HG02588 (cell line): ENCODE data around the gene NRG2.

Experiments used
- ATAC-seq: cut with Tn5 transposase; IDR thresholded peaks from one replicate; pipeline ENCODE4 v1.9.1; 2021; ENCODE audit warnings: mild to moderate bottlenecking, moderate library complexity; ENCODE audit not compliant: unreplicated experiment

Gene NRG2

DNA sequence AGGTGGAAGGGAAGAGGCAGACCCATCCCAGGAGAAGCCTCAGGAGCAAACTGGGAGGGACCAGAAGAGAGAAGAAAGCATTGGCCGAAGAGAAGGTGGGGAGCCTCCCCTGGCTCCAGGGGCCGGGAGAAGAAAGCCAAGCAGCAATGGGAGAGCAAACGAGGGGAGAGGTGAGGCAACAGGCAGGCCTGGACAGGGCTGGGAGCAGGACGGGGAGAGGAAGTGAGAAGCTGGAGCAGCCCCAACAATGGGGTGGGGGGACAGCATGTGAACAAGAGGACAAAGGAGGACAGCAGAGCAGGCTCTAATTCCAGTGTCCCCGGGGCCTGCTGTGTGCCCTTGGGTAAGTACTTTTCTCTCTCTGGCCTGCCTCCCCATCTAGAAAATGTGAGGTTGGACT is 132.2 kb downstream of the NRG2 start:
- ATAC-seq, result no peak

DNA sequence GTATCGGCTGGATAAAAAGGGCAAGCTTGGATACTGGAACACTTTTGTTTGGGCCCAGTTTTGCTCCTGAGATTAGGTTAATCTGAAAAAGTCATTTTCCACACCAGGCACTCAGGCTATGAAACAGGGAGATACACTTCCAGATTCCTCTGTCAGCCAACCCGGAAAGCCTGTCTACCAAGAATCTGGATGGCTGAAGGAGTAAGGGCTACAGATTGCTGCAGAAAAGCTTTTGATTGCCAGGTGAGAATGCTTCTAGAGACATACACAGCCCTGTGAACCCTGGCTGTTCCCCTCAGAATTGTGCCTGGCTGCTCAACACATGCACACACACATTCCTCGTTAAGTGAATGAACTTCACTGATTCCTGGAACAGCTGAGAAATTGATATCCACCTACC is 133.1 kb downstream of the NRG2 start:
- no peak for ATAC-seq

DNA sequence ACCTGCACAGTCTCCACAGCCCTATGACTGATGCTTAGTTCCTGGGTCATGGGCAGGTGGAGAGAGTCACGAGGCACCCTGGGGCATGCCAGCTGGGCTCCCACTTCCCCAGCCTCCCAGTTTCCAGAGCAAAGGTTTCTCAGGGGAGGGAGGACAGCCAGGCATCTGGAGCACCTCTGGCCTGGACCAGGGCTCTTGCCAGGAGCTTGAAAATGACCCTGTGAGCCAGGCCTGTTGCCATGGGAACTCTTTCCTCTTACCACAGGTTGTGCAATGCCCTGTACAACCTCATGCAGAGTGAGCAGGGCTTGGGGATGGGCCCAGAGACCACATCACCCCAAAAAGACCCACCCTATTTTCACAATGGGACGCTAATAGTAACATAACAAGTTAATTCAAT is 134.3 kb downstream of the NRG2 start:
- ATAC-seq, result no peak

DNA sequence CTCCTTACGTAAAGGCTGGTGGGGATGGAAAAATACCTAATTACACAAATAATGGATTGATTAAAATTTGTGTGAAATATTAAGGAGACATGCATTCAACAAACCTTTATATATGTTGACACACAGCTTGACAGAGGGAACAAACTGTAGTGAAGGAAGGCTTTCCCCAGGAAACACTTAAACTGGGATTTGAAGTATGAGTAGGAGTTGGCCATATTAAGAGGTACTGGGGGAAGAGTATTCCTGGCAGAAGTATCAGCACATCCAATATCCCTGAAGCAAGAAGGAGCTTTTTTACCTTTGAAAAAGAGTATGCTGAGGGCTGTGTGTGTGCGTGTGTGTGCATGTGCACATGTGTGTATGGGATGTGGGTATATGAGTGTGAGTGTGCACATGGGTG is 136.4 kb downstream of the NRG2 start:
- ATAC-seq, result no peak

DNA sequence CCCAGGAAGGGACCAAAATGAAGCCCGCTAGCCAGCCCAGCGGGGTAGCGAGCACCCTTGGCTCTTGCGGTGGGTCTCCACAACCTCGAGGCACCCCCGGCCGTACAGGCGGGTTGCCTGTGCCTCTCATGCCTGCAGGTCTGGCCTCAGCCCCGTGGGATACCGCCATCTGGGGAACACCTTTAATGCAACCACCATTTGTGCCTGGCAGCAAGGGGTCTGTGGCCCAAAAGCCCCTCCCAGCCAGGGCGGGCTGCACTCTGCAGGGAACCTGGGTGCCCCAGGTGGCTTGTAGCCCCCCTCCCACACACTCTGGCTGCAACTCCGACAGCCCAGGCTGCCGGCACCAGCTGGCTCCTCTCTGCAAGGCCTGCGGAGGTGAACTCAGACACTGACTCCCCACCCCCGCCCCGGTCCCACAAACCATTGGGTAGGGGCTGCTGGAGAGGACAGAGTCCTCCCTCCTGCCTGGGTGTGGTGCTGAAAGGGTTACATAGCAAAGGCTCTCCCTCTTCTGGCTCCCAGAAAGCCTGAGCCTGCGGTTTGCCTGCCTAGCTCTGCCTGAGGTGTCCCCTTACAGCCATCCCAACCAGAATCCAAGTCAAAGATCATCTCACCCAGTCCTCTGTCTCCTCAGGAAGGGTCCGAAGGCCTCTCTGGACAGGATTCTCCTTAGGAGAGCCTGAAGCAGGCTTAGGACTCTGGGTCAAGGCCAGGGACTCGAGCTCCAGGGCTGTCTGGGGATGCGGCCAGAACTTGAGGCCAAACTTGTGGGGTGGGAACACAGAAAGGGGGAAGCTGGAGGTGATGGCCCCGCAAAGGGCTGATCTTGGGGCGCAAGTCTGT is 138.1 kb downstream of the NRG2 start:
- ATAC-seq, result no peak

DNA sequence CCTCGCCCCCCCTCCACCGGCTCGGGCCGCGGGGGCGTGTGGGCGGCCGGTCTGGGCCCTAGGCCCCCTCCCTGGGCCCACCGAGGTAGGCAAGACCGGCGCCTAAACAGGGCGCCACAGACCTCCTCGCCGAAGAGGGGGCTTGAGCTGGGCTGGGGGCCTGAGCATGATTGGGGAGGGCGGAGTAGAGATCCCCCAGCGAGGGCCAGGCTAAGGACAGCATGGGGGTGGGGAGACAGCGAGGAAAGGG is 138.6 kb downstream of the NRG2 start:
- no peak for ATAC-seq

DNA sequence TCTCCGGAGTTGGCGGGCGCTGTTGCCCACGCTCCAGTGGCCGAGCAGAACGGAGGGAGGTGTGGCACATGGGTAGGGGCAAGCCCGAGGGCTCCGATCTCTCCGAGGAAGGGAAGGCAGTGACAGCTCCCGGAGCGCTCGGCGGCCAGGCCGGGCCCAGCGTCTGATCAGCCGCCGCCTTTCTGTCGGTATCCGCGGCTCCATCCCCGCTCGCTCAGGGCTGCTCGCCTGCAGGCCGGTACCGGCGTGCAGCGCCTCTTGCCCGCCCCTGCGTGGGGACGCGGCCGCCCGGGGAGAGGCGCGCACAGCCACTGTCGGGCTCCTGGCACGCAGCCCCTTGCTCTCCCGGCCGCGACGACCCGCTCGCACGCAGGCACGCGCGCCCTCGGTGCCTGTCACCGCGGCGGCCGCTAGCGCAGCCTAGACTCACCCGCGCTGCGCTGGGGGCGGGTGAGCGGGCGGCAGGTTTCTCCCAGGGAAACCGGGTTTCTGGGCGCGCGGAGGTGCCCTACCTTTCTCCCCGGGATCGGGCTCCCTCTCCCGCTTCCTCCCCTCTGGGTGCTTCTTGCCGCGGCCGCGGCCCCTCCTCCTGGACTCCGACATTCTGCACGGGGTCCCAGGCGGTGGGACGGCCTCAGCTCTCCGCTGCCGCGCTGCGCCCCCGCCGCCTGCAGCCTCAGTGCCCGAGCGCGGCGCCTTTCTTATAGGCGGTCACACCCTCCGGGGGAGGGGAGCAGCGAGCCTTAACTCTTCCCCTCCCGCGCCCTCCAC is 139.1 kb downstream of the NRG2 start:
- no peak for ATAC-seq

DNA sequence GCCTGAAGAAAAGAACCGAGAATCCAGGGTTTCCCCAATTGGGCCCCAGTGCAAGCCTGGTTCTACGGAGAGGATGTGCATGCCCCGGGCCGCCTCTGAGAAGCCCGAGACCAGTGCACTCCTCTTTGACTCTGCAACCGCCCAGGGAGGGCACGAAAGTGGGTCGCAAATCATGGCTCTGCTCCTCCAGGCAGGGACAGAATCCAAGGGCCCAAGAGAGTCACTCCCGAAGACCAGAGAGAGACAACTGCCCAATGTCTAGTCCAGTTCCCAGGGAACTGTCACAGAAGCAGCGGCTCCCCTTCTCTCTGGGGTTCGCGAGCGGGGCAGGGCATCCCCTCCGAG is 139.7 kb downstream of the NRG2 start:
- ATAC-seq, result no peak

DNA sequence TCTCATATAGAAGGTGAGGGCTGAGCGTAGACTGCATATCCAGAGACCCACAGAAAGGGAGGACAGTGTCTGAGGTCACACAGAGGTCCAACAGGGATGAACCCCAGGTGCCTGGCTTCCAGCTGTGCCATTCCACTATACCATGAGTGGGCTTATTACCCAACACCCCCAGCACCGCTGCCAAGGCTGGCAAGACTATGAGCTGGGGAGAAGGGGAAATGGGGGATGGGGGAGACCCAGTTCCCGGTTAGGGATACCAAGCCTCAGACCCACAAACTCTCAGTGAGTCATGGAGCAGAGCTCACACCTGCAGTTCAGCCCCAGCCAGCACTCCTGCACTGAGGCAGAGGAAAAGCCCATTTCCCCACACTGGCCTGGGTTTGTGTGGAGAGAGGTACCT is 141.1 kb downstream of the NRG2 start:
- ATAC-seq, result no peak

DNA sequence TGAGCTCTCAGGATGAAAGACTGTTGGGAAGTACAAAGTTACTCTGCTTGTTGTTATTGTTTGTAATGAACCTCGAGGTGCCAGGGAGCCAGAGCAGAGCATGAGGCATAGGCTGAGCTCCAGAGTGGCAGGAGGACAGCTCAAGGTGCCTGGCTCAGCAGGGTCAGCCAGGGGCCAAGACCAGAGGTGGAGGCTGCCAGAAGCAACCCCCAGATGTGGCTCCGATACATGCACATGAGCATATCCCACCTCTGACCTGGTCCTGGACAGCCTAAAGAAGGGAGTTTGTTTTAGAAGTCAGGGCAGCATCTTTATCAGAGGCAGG is 141.9 kb downstream of the NRG2 start:
- no peak for ATAC-seq

DNA sequence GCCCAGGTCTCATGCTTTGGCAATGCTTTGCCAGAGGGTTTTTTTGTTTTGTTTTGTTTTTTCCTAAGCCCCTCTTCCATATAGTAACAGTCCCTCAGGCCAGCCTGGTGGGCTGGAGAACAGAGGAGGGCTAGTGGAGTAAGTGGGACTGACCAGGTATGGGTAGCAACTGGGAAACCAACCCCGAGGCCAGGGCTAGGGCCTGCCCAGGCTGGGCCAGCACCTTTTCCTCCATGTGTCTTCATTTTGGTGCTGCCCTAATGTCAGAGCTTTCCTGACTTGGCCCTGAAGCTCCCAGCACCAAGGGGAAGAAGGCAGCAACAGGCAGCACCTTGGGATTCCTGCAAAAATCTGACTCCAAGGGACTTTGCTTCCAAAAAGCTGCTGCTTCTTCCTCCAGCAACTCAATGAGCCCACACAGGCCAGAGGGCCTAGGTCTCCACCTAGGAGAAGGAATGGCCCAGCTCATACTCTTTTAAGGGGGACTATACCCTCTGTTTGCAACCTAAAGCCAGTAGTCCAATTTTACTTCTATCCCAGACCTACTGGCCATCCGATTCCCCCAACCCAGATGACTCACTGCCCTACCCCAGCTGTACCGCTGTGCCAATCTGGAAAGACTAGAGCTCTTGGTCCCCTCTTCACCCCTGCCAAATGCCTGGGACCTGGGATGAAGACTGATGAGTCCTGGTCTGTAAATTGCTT is 142.4 kb downstream of the NRG2 start:
- ATAC-seq, result no peak

DNA sequence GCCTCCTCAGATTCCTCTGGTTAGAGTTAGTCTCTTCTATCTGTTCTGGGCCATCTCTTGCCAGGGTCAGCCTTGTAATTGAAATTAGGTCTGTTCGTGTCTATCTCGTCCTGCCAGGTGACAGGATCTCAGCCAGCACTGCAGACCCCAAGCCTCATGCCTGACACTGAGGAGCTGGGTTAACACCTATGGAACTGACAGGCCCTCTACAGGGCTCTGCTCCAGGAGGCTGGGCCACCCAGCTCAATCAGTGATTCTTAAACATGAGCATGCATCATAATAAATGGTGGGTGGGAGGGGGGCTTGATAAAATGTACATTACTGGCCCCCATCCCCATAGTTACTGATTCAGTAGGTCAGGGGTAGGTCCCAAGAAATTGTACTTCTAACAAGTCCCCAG is 144.1 kb downstream of the NRG2 start:
- ATAC-seq, result no peak

DNA sequence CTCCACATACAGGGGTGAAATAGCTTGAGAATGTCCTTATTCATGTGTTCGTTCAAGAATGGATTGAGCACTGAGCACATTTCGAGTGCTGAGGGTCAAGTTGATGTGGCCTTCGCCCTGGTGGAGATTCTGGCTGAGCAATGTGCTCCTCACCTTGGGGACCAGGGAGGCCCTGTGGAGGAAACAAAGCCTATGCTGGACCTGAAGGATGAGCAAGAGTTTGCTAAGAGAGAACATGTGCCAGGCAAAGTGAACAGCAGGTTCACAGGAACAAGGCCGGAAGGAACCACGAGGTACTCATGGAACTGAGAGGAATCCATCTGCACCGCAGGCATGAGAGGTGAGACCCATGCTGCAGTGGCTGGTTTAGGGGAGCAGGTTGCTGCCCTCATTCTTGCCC is 145.1 kb downstream of the NRG2 start:
- ATAC-seq, result no peak

DNA sequence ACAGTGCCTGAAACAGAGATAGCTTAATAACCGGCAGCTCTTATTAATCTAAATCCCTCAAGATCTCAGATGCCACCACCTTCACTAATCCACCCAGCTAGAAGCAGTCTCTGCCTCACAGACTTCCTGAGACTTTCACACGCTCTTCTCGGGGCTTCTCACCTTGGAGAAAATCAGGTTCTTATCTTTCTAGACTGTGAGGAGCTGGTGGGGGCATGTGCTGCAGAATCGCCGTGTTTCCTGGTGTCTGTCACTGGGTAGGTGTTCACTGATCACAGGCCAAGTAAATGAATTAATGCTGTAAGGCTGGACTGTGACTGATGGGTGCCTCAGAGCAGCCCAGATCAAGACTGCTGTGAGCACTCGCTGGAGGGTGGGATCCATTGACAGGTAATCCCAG is 145.8 kb downstream of the NRG2 start:
- ATAC-seq, result no peak

DNA sequence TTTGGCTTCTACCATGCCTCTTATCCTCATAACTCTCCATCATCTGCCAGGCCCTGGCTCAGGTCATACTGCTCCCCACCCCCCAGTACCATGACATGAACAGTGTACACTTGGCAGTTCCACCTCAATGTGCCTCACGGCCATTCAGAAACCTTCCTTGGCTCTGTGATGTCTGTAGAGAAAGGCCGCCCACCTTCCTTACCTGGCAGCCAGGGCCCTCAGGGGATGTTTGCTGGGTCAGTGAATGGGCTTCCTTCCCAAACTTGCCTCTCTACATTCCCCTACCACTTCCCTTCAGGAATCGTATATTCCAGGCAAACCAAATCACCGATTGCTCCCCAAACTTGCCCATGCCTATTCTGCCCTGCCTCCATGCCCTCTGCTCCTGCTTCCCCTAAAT is 146.4 kb downstream of the NRG2 start:
- ATAC-seq, result no peak

DNA sequence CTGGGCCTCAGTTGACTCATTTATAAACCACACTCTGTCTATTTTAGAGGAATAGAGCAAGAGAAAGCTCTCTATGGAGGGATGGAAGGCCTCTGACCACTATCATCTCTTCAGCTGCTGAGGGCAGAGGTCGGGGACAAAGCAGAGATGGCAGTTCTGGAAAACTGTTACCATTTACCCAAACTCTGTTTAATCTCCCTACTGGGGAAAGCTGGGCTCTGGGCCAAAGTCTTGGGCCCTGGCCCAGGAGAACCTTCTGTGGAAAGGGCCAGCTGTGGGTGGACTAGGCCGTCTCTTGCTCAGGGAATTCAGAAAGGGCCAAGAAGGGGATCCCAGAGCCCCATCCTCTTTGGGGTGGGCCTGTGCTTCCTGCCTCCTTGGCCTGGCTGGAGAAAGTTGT is 147.5 kb downstream of the NRG2 start:
- ATAC-seq, result no peak

DNA sequence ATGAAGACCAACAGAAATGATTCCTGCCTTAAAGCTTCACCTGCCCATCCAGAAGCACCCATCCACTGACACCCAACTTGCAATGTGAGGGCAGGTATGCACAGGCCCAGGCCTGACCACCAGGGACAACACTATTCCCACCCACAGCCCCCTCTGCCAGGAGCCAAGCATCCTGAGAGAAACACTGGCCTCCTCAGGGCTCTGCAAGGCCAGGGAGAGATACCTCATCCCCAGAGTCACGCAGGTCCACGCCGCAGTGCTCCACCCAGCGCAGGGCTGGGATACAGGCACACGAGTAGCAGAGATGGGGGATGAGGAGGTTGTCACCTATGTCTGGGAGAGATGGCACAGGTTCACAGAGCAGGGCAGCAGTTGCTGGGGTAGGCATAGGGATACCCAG is 148.1 kb downstream of the NRG2 start:
- no peak for ATAC-seq

DNA sequence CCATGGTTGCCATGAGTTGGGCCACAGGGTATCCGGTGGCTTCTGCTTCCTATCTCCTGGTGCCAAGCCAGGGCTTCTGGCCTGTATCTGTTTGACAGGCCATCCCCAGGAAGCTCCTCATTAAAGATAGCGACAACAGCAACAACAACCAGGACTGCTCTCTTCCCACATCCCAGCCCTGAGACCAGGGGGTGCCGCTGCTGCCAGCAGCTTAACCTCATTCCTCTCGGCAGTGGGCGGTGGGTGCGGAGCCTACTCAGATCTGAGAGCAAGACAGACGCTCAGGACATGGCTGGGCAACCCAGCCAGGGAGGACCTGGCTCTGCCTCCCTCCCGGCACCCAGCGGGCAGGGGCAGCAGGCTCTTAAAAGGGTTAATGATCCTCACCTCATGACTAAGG is 149.2 kb downstream of the NRG2 start:
- ATAC-seq, result no peak

DNA sequence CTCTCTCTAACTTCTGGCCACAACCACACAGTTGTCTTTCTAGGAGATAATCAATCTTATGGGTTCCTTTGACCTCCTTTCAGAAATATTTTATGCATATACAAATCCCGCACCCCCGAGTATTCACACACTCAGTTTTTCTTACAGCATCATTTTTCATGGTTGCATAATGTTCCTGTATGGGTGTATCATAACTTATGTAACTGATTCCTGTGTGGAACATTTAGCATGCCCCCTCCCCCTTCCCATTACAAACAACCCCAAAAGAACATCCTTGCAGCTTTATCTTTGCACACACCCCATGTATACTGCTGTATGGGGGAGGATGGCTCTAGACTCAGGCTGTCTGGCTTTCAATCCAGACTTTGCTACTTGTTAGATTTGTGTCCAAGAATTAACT is 153.7 kb downstream of the NRG2 start:
- ATAC-seq, result no peak

DNA sequence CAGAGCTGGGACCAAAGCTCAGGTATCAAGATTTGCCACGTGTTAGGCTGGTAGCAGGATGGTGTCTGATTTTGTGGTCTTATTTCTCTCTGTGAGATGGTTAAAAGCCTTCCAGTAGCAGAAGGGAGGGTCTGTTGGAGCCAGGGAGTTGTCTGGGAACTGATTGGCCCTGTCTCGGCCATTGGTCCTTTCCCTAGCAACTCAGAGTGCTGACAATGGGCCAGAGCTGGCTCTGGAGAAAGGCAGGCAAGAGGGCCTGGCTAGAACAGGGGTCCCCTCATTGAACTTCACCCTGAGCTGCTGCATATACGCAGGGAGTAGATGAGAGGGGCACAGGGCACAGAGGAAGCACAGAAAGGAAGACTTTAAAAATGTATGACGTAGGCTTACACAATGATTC is 154.7 kb downstream of the NRG2 start:
- no peak for ATAC-seq

DNA sequence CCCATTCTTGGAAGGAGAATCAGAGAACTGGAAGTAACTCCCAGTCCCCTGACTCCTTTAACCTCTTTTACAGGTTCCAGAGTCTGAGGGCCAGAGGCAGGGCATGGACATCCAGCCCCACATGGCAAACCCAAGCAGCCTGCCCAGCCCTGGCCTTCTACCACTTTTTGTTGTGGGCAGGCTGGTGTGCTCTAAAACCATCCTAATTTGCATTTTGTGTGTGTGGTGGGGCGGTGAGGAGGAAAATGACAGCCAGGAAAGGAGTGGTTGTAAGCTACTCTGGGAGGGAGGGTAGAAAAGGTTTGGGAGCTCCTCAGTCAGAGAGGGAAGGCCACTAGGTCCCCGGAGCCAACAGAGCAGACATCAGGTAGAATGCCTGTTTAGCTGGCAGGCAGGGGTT is 156.9 kb downstream of the NRG2 start:
- no peak for ATAC-seq

DNA sequence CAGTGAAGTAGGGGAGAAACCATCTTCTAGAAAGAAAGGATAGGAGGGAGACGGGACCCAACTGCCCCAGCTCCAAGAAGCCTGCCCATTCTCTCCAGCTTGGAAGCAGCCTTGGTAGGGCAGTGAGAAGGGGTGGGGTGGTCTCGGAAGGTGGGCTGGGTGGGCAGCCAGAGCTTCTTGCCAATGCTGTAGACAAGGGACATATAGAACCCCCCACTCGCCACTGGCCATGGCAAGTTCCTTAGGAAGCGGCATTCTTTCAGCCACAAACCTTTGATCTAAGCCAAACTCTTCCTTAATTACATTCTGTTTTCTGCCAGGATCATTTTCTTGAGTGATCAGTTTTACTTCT is 157.3 kb downstream of the NRG2 start:
- ATAC-seq, result no peak
